GM13977 (cell line): ENCODE measurements around the gene PRKAG2.

Source experiments
- DNase-seq: peaks from one replicate; pipeline ENCODE4 v3.0.0; 2012; ENCODE audit warnings: low spot score
- in situ Hi-C: fragments of 300-500 bp; cut with MboI; formaldehyde crosslinking; loops from one replicate; pipeline ENCODE4 v1.12.0; 2022; ENCODE audit warnings: low sequenced_read_pairs, low pct_unique_long_range_greater_than_20kb, mixed read lengths, inconsistent platforms; ENCODE audit not compliant: unreplicated experiment
- TF ChIP-seq, protein P1 (sequence below): IDR thresholded peaks from 2 replicates; pipeline ENCODE4 v1.5.1; 2012; ENCODE audit warnings: mild to moderate bottlenecking, control low read depth; ENCODE audit not compliant: insufficient read depth; ENCODE audit errors: extremely low read depth, missing control alignments

PRKAG2 gene

DNA sequence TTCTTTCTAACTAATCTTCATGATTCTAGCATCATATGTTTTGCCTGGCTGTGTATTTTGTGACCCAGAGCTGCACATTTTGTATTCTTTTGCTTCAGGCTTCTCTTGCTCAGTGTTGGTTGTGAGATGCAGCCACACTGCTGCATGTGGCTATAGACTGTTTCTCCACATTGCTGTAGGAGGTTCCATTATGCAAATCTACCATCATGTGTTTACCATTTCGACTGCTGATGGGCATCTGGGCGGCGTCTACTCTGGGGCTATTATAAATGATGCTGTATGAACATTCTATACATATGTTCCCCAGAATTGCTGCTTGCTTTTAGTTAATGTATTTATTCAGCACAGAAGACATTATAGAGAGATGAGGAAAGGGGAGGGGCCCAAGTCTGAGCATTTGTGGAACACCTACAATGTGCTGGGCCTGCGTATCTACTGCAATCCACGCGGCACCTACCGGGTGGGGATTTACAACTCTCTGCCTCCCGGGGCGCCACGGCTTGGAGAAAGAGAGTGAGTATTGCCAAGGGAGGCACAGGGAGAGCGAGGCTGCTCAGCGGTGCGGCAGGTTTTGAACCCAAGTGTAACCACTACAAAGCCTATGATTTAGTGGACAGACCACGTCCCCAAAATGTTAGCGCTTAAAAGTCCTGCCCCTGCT lies 172.5 kb downstream of the PRKAG2 start:
- no peak for DNase-seq
- in situ Hi-C loops = no loop called here
- TF ChIP-seq, protein P1, sequence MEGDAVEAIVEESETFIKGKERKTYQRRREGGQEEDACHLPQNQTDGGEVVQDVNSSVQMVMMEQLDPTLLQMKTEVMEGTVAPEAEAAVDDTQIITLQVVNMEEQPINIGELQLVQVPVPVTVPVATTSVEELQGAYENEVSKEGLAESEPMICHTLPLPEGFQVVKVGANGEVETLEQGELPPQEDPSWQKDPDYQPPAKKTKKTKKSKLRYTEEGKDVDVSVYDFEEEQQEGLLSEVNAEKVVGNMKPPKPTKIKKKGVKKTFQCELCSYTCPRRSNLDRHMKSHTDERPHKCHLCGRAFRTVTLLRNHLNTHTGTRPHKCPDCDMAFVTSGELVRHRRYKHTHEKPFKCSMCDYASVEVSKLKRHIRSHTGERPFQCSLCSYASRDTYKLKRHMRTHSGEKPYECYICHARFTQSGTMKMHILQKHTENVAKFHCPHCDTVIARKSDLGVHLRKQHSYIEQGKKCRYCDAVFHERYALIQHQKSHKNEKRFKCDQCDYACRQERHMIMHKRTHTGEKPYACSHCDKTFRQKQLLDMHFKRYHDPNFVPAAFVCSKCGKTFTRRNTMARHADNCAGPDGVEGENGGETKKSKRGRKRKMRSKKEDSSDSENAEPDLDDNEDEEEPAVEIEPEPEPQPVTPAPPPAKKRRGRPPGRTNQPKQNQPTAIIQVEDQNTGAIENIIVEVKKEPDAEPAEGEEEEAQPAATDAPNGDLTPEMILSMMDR = no peak

DNA sequence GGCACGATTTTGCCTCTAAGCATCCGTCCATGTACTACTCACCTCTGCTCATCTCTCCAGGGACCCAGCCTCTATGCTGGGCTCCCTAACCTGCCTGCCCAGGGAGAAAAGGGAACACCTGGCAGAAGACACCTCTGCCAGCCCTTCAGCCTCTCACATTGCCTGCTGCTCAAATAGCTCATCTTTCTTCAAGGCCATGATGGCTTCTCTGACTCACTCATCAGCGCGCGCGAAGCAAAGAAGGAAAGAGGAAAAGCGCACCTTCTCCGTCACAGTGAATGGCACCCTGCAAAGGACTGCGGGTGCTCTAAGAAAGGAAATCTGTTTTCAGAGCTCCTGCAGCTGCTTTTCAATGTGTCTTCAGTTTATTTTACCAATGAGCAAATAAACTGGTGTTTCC lies 174.0 kb downstream of the PRKAG2 start:
- TF ChIP-seq, protein P1 = no peak
- DNase-seq = no peak
- in situ Hi-C loops = no loop called here

DNA sequence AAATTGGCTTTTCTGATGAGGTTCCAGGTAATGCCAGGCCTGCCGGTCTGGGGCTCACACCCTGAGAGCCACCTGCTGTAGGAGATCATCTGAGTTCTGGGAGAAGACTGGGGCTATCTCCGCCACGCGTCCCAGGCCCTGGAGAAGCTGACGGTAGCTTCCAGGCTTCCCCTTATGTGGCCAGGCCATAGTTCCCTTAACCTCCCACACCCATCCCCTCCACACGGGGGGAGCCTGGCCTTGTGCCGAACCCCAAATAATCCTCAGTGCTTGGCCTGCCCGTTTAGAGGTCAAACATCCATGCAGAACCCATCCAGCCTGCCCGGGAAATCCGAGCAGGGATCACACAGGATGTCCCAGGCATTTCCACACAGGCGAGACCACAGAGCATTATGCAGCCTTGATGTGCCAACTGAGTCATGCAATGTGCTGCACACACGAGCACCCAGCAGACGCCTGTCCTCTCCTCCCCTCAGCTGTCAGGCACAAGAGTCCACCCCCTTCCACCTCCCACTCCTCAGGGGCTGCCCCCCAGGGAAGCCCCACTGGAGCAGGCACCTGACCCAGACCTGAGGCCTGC lies 176.2 kb downstream of the PRKAG2 start:
- no peak for DNase-seq
- TF ChIP-seq, protein P1 = no peak
- in situ Hi-C loops = no loop called here

DNA sequence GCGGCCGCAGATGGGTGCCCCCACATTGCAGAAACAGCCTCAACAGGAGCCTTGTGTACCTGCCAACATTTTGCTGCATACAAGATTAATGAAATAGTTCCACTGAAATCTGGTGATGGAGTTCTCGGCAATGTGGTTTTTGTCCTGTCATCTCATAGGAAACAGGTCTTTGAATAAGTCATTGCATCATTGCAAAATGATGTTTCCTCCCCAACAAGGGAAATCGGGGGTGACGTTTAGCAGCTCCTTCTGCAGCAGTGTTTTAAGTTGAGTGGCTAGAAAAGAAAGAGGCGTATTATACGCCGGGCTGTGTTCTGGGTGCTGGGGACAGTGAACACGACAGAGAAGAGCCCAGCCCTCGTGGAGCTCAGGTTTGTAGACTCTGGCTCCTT lies 177.0 kb downstream of the PRKAG2 start:
- TF ChIP-seq, protein P1 = no peak
- DNase-seq = no peak
- in situ Hi-C loops = no loop called here

DNA sequence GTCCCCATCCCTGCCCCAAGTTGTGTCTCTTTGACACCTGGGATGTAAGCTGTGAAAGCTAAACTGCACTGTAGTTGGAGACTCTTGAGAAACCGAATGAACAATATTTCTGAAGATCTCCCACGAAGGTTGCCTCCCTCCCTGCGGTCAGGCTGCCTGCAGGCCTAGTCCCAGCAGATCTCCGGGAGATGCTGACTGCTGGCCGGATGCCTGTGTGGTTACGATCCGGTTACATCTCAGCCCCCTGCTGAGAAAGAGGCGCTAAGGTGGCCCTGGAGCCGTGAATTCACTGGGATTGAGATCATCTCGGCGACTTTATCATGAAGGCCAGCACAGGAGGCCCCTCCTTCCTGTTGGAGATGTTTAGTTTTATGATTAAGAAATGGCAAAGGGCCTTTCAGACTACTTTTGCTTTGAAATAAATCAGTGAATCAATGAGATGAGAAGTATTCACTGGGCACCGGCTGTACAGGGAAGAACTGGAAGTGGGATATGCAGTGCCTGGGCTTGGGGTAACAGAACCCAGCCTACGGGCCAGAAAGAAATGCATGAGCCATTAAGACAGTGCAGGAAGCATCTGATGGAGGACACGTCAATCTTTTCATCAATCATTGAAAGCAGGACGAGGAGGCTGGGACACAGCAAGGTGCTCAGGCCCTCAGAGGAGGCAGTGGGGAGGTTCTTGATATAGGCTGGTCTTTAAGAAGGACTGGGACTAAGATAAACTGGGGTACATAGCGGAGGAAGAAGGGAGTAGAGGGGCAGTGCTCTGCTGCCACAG lies 177.6 kb downstream of the PRKAG2 start:
- TF ChIP-seq, protein P1 = no peak
- in situ Hi-C loops = no loop called here
- DNase-seq = no peak

DNA sequence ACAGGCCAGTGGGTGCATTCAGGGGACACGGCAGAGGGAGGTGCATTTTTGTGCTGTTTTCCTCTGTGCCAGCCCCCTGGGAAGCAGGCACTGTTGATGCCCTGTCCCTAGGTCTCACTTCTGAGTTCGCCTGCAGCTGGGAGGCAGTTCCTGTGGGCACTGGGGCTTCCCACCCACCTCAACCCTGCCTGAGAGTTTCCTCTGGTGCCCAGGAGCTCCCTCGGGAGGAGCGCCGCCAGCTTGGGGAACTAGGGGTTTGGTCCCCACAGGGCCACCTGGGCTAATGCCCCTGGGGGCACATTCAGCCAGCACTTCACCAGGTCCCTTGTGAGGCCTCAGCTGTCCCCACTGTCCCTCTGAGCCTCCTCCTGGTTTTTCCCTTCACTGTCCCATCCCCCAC lies 179.0 kb downstream of the PRKAG2 start:
- no peak for DNase-seq
- TF ChIP-seq, protein P1 = no peak
- in situ Hi-C loops = no loop called here
